HepG2 (cell line): ENCODE data around the gene ALOX5. TPM values are rescaled to one million over a fixed set of nuclear protein-coding genes. Genes with fewer than 3 reads are reported as not detected.

ENCODE experiments used
- ATAC-seq: fragments of 200-7000 bp; cut with Tn5 transposase; 3 replicates; pipeline ENCODE4 v1.9.1; 2020; ENCODE audit warnings: mild to moderate bottlenecking, moderate library complexity
- BruUV-seq: library from RNA; stranded (reverse); fragments of 400-500 nt; replicated peaks from 2 replicates; lab custom pipeline; 2021; lab: Mats Ljungman, UMichigan
- CTCF ChIA-PET: fragments of 300-600 bp; formaldehyde crosslinking; extraction: SDS; loops from one replicate; lab custom pipeline; 2021; ENCODE audit warnings: low total read pairs, inconsistent platforms, low intra/inter-chr PET ratio; lab: Yijun Ruan, JAX
- POLR2A ChIA-PET: fragments of 350-600 bp; sonication (Branson Sonifier 250); formaldehyde crosslinking; loops from one replicate; lab custom pipeline; 2020; ENCODE audit warnings: antibody characterized with exemption, inconsistent platforms; lab: Yijun Ruan, JAX
- DNase-seq: peaks from one replicate; pipeline ENCODE4 v3.0.0-alpha.2; 2015; ENCODE audit warnings: low spot score
- FAIRE-seq: peaks from 3 replicates; lab custom pipeline; 2011; peaks lifted over from hg19 to GRCh38; lab: Jason Lieb, UNC
- H2AFZ ChIP-seq: one replicate; pipeline ENCODE4 v1.6.1; 2011; ENCODE audit warnings: low read length, inconsistent platforms
- H3K27ac ChIP-seq: fragments of 300-600 bp; 3 replicates; pipeline ENCODE4 v1.8.0; 2011; ENCODE audit warnings: mixed run types, mild to moderate bottlenecking, mixed read lengths, low read length, inconsistent platforms; ENCODE audit not compliant: insufficient read depth; ENCODE audit errors: extremely low read length
- H3K27me3 ChIP-seq, 2 experiments: fragments of 200-600 bp in 1 of 2; 2 replicates in 1 of 2; 3 replicates in 1 of 2; pipeline versions ENCODE4 v1.6.0 to v1.8.0; 2011; ENCODE audit warnings: low read length in 2 of 2, mild to moderate bottlenecking in 2 of 2, moderate library complexity in 2 of 2, inconsistent platforms in 1 of 2; ENCODE audit not compliant: insufficient read depth in 2 of 2, control insufficient read depth in 1 of 2
- H3K36me3 ChIP-seq, 2 experiments: fragments of 200-600 bp in 1 of 2; replicated peaks in 1 of 2; 2 replicates in 1 of 2; 3 replicates in 1 of 2; pipeline versions ENCODE4 v1.5.1 to v1.8.0; 2011; ENCODE audit warnings: low read length in 2 of 2, inconsistent platforms in 1 of 2; ENCODE audit not compliant: insufficient read depth in 2 of 2, control insufficient read depth in 1 of 2
- H3K4me1 ChIP-seq: 2 replicates; pipeline ENCODE4 v1.5.1; 2012; ENCODE audit warnings: low read length, inconsistent platforms; ENCODE audit not compliant: insufficient read depth
- H3K4me2 ChIP-seq: 2 replicates; pipeline ENCODE4 v1.6.0; 2011; ENCODE audit warnings: low read depth, low read length, inconsistent platforms
- H3K4me3 ChIP-seq, 3 experiments: fragments of 200-600 bp in 1 of 3; sonication (generic), shearing (Covaris generic) in 1 of 3; replicated peaks in 1 of 3; 2 replicates each; pipeline ENCODE4 v1.5.1; 2011 to 2016; ENCODE audit warnings: low read length in 3 of 3, inconsistent platforms in 2 of 3, low read depth in 2 of 3, mild to moderate bottlenecking in 2 of 3, control low read depth in 1 of 3, mixed read lengths in 1 of 3; ENCODE audit not compliant: insufficient read depth in 1 of 3
- H3K79me2 ChIP-seq: one replicate; pipeline ENCODE4 v1.6.1; 2011; ENCODE audit warnings: low read length, inconsistent platforms; ENCODE audit not compliant: insufficient read depth
- H3K9ac ChIP-seq: 2 replicates; pipeline ENCODE4 v1.6.0; 2011; ENCODE audit warnings: mild to moderate bottlenecking, low read depth, low read length, inconsistent platforms; ENCODE audit not compliant: insufficient read depth
- H3K9me3 ChIP-seq: 2 replicates; pipeline ENCODE4 v1.5.1; 2012; ENCODE audit warnings: mild to moderate bottlenecking, low read length
- H4K20me1 ChIP-seq: 2 replicates; pipeline ENCODE4 v1.6.0; 2011; ENCODE audit warnings: inconsistent platforms, mild to moderate bottlenecking, low read length, moderate library complexity; ENCODE audit not compliant: insufficient read depth
- BHLHE40 ChIP-seq: IDR thresholded peaks from 2 replicates; pipeline ENCODE4 v1.6.1; 2011; ENCODE audit warnings: low read length, improper control_type of control experiment
- CBX5 ChIP-seq: sonication (generic); formaldehyde crosslinking; IDR thresholded peaks from 2 replicates; pipeline ENCODE4 v1.4.0; 2020; ENCODE audit warnings: missing genetic modification reagents, borderline replicate concordance
- FOXK1 ChIP-seq: sonication (generic); formaldehyde crosslinking; IDR thresholded peaks from 2 replicates; pipeline ENCODE4 v1.4.0; 2020; ENCODE audit warnings: low read depth, missing genetic modification reagents, borderline replicate concordance
- KLF6 ChIP-seq: IDR thresholded peaks from 2 replicates; pipeline ENCODE4 v1.8.0; 2016; ENCODE audit warnings: missing biosample characterization, missing genetic modification reagents
- NKX3-1 ChIP-seq: sonication (generic); formaldehyde crosslinking; IDR thresholded peaks from 2 replicates; pipeline ENCODE4 v1.5.0; 2020; ENCODE audit warnings: missing genetic modification reagents
- PTBP1 ChIP-seq: fragments of 200-400 bp; formaldehyde crosslinking; IDR thresholded peaks from 2 replicates; pipeline ENCODE4 v1.6.1; 2018; ENCODE audit warnings: low read length, low read depth; ENCODE audit not compliant: poor library complexity, severe bottlenecking
- RELA ChIP-seq: sonication (generic); formaldehyde crosslinking; IDR thresholded peaks from 2 replicates; pipeline ENCODE4 v1.4.0; 2020; ENCODE audit warnings: missing genetic modification reagents
- SP2 ChIP-seq: sonication (generic); formaldehyde crosslinking; IDR thresholded peaks from 2 replicates; pipeline ENCODE4 v1.5.1; 2020; ENCODE audit warnings: mild to moderate bottlenecking, missing genetic modification reagents
- ZFY ChIP-seq: sonication (generic); formaldehyde crosslinking; IDR thresholded peaks from 2 replicates; pipeline ENCODE4 v1.4.0; 2020; ENCODE audit warnings: missing genetic modification reagents
- ZMAT3 ChIP-seq: sonication (generic); formaldehyde crosslinking; conservative IDR thresholded peaks from 2 replicates; pipeline ENCODE4 v1.7.0; 2021; ENCODE audit warnings: missing genetic modification reagents
- ZNF562 ChIP-seq: sonication (generic); formaldehyde crosslinking; IDR thresholded peaks from 2 replicates; pipeline ENCODE4 v1.8.0; 2022; ENCODE audit warnings: missing genetic modification reagents, borderline replicate concordance
- ZNF577 ChIP-seq: sonication (generic); formaldehyde crosslinking; IDR thresholded peaks from 2 replicates; pipeline ENCODE4 v1.4.0; 2020; ENCODE audit warnings: mild to moderate bottlenecking, low read depth, missing genetic modification reagents, borderline replicate concordance
- WGBS: methylation state at CpG from one replicate; pipeline ENCODE4 v1.1.6; 2017; ENCODE audit warnings: low lambda C conversion rate; 5-methylcytosine and 5-hydroxymethylcytosine counted together
- in situ Hi-C: cut with HindIII; loops from 2 replicates; pipeline ENCODE4 v1.10.0; 2017; ENCODE audit warnings: low pct_unique_long_range_greater_than_20kb; ENCODE audit not compliant: extremely low pct_ligation_motif_present
- intact Hi-C: fragments of 100-400 bp; cut with micrococcal nuclease; formaldehyde crosslinking; loops from one replicate; pipeline ENCODE4 v1.10.0; 2022; ENCODE audit not compliant: unreplicated experiment
- polyA plus RNA-seq, 8 experiments: library from polyadenylated mRNA; depleted of rRNA in 3 of 8; stranded (reverse) in 7 of 8; unstranded in 1 of 8; fragments of >200 nt; fragmentation: Illumina TruSeq in 4 of 8; extraction: Trizol in 4 of 8; gene quantifications; 2 replicates each; pipeline versions ENCODE4 v1.2.1 to v1.2.3, GENCODE V29; 2011 to 2016; ENCODE audit warnings: low read depth in 4 of 8, missing spikeins in 1 of 8, mixed read lengths in 1 of 8; ENCODE audit not compliant: insufficient read depth in 1 of 8
- total RNA-seq, 5 experiments: library from RNA; depleted of rRNA; stranded (reverse); fragments of >200 nt; fragmentation: Illumina TruSeq; extraction: Trizol; gene quantifications; 2 replicates each; pipeline ENCODE4 v1.2.3, GENCODE V29; 2016; ENCODE audit warnings: low read depth in 1 of 5
- TF ChIP-seq, protein P1 (sequence below): sonication (generic); formaldehyde crosslinking; IDR thresholded peaks from 2 replicates; pipeline ENCODE4 v1.5.1; 2020; ENCODE audit warnings: missing genetic modification reagents, mild to moderate bottlenecking, borderline replicate concordance
- TF ChIP-seq, protein P2 (sequence below): sonication (generic); formaldehyde crosslinking; IDR thresholded peaks from 2 replicates; pipeline ENCODE4 v1.8.1; 2023; ENCODE audit warnings: missing genetic modification reagents, mild to moderate bottlenecking, borderline replicate concordance
- TF ChIP-seq, protein P3 (sequence below): IDR thresholded peaks from 2 replicates; pipeline ENCODE4 v1.6.1; 2016; ENCODE audit warnings: mild to moderate bottlenecking
- TF ChIP-seq, protein P4 (sequence below): IDR thresholded peaks from 2 replicates; pipeline ENCODE4 v1.6.1; 2018; ENCODE audit warnings: missing genetic modification reagents
- TF ChIP-seq, protein P5 (sequence below): sonication (generic); formaldehyde crosslinking; IDR thresholded peaks from 2 replicates; pipeline ENCODE4 v1.4.0; 2020; ENCODE audit warnings: missing genetic modification reagents, borderline replicate concordance
- TF ChIP-seq, protein P6 (sequence below): sonication (generic); formaldehyde crosslinking; IDR thresholded peaks from 2 replicates; pipeline ENCODE4 v1.4.0; 2020; ENCODE audit warnings: missing genetic modification reagents

The ALOX5 gene
- total and polyA plus RNA-seq, 2 of the 13 experiments (the other 11 are each of a cell fraction or from before 2014, with no cell fraction given), result 0.04 TPM; not detected in 1

DNA sequence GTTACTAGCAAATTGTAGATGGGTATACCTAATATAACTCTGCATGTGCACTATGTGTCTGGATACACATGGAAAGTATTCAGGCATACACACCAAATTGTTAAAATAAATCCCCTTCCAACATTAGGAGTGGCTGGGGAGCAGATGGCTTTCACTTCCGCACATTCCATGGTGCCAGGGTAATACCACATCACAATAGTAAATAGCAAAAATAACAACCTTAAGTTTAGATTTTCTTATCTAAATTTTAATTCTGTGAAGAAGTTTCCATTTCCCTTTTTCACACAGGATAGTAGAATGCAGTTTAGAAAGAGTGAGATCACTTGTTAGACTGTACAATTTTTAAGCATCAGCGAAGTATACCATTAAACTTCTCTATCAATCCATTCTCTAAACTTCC lies 5.8 kb upstream of the ALOX5 start:
- Histone ChIP-seq H3K27me3 (peaks cover 0 to 8% of the 10 kb centered on the region in 2 experiments; a peak in 2 of 5 replicates), H3K36me3 (no peaks in the 10 kb centered on the region), H3K4me1 (peaks cover 3% of the 10 kb centered on the region; the same call in 1 of the 2 replicates), H3K27ac (no peak overlapping the region), H3K4me2 (no peak overlapping the region), H3K79me2 (no peaks in the 10 kb centered on the region), H4K20me1 (no peaks in the 10 kb centered on the region), H3K4me3 (no peak overlapping the region), H3K9ac (no peak overlapping the region), H3K9me3 (no peaks in the 10 kb centered on the region), H2AFZ (no peak overlapping the region)
- WGBS, result 56% methylated on average over 2 of the region's 2 CpGs
- ATAC-seq (no peak), DNase-seq (no peak), FAIRE-seq (no peak)
- in situ Hi-C loops, result no loop called here
- POLR2A ChIA-PET, result no interaction called here
- no TSS peak for BruUV-seq
- CTCF ChIA-PET, result no interaction called here
- intact Hi-C loops, result no loop called here
- no peak for TF ChIP-seq KLF6 (CRISPR knock-in tag)
- TF ChIP-seq RELA (CRISPR knock-in tag), result no peak
- TF ChIP-seq CBX5 (CRISPR knock-in tag), result no peak
- TF ChIP-seq, protein P1, sequence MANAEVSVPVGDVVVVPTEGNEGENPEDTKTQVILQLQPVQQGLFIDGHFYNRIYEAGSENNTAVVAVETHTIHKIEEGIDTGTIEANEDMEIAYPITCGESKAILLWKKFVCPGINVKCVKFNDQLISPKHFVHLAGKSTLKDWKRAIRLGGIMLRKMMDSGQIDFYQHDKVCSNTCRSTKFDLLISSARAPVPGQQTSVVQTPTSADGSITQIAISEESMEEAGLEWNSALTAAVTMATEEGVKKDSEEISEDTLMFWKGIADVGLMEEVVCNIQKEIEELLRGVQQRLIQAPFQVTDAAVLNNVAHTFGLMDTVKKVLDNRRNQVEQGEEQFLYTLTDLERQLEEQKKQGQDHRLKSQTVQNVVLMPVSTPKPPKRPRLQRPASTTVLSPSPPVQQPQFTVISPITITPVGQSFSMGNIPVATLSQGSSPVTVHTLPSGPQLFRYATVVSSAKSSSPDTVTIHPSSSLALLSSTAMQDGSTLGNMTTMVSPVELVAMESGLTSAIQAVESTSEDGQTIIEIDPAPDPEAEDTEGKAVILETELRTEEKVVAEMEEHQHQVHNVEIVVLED, result no peak
- TF ChIP-seq FOXK1, result no peak
- TF ChIP-seq, protein P2, sequence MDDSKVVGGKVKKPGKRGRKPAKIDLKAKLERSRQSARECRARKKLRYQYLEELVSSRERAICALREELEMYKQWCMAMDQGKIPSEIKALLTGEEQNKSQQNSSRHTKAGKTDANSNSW, result no peak
- TF ChIP-seq, protein P3, sequence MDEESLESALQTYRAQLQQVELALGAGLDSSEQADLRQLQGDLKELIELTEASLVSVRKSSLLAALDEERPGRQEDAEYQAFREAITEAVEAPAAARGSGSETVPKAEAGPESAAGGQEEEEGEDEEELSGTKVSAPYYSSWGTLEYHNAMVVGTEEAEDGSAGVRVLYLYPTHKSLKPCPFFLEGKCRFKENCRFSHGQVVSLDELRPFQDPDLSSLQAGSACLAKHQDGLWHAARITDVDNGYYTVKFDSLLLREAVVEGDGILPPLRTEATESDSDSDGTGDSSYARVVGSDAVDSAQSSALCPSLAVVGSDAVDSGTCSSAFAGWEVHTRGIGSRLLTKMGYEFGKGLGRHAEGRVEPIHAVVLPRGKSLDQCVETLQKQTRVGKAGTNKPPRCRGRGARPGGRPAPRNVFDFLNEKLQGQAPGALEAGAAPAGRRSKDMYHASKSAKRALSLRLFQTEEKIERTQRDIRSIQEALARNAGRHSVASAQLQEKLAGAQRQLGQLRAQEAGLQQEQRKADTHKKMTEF, result no peak
- TF ChIP-seq, protein P4, sequence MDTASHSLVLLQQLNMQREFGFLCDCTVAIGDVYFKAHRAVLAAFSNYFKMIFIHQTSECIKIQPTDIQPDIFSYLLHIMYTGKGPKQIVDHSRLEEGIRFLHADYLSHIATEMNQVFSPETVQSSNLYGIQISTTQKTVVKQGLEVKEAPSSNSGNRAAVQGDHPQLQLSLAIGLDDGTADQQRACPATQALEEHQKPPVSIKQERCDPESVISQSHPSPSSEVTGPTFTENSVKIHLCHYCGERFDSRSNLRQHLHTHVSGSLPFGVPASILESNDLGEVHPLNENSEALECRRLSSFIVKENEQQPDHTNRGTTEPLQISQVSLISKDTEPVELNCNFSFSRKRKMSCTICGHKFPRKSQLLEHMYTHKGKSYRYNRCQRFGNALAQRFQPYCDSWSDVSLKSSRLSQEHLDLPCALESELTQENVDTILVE (CRISPR knock-in tag), result no peak
- no peak for TF ChIP-seq ZNF562 (CRISPR knock-in tag)
- TF ChIP-seq SP2 (CRISPR knock-in tag), result no peak
- TF ChIP-seq, protein P5, sequence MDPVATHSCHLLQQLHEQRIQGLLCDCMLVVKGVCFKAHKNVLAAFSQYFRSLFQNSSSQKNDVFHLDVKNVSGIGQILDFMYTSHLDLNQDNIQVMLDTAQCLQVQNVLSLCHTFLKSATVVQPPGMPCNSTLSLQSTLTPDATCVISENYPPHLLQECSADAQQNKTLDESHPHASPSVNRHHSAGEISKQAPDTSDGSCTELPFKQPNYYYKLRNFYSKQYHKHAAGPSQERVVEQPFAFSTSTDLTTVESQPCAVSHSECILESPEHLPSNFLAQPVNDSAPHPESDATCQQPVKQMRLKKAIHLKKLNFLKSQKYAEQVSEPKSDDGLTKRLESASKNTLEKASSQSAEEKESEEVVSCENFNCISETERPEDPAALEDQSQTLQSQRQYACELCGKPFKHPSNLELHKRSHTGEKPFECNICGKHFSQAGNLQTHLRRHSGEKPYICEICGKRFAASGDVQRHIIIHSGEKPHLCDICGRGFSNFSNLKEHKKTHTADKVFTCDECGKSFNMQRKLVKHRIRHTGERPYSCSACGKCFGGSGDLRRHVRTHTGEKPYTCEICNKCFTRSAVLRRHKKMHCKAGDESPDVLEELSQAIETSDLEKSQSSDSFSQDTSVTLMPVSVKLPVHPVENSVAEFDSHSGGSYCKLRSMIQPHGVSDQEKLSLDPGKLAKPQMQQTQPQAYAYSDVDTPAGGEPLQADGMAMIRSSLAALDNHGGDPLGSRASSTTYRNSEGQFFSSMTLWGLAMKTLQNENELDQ (CRISPR knock-in tag), result no peak
- no peak for TF ChIP-seq ZMAT3 (CRISPR knock-in tag)
- TF ChIP-seq ZNF577 (CRISPR knock-in tag), result no peak
- no peak for TF ChIP-seq BHLHE40
- no peak for TF ChIP-seq ZFY (CRISPR knock-in tag)
- TF ChIP-seq NKX3-1 (CRISPR knock-in tag), result no peak
- no peak for TF ChIP-seq PTBP1
- TF ChIP-seq, protein P6, sequence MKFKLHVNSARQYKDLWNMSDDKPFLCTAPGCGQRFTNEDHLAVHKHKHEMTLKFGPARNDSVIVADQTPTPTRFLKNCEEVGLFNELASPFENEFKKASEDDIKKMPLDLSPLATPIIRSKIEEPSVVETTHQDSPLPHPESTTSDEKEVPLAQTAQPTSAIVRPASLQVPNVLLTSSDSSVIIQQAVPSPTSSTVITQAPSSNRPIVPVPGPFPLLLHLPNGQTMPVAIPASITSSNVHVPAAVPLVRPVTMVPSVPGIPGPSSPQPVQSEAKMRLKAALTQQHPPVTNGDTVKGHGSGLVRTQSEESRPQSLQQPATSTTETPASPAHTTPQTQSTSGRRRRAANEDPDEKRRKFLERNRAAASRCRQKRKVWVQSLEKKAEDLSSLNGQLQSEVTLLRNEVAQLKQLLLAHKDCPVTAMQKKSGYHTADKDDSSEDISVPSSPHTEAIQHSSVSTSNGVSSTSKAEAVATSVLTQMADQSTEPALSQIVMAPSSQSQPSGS (CRISPR knock-in tag), result no peak
